ENCODE measurements around the gene HMGXB3. TPM values are rescaled to one million over a fixed set of nuclear protein-coding genes. Genes with fewer than 3 reads are reported as not detected.
A peak's percentile ranks its signal among the peaks of the same experiment; 100 is the strongest.

Gene HMGXB3
- total and polyA plus RNA-seq, 11 donors: 10.7 to 25.9 (median 17.5) TPM

DNA sequence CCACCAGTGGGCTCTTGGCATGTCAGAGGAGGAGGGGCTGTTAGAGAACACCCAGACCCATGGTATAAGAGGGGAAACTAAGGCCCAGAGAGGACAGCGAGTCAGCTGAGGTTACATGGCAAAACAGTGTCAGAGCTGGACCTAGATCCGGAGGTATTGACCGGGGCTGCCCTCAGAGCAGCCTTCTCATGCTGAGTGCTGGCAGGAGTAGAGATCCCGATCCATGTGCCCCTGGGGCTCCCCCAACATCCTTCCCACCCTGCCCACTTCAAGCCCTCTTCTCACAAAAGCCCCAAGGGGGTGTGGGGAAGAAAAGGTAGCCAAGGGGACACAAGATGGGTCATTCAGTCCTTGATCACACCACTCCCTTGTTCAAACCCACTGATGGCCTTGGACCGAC, 65.9 kb downstream of the HMGXB3 start:
- H3K27me3 ChIP-seq: no peaks in the 10 kb centered on the region
- WGBS, 4 donors: 92 to 98% (median 95%) methylated on average over 5 of the region's 5 CpGs
- no peak for ATAC-seq
- no peaks in the 10 kb centered on the region for H3K9me3 ChIP-seq
- peaks cover 0 to 69% (median 0%) of the 10 kb centered on the region in 12 donors for H3K4me1 ChIP-seq
- intact Hi-C loops (cut with DNase I): no loop called here
- peaks cover 0 to 61% (median 0%) of the 10 kb centered on the region in 9 donors for H3K36me3 ChIP-seq
- no peak for DNase-seq
- peak overlapping the region in 4 of 12 donors; percentile 0 to 81 (median 37) for H3K27ac ChIP-seq
- TF ChIP-seq POLR2A (IDR thresholded peaks at IDR 0.05) (no peak), CTCF (IDR thresholded peaks at IDR 0.05) (no peak)
- H3K4me3 ChIP-seq: no peak overlapping the region

- DNase-seq: no peak
- H3K27me3 ChIP-seq: no peaks in the 10 kb centered on the region
- H3K4me3 ChIP-seq: no peak overlapping the region
- ATAC-seq: no peak
- H3K4me1 ChIP-seq: peaks cover 0 to 69% (median 0%) of the 10 kb centered on the region in 12 donors
- no peaks in the 10 kb centered on the region for H3K9me3 ChIP-seq
- peaks cover 0 to 57% (median 0%) of the 10 kb centered on the region in 9 donors for H3K36me3 ChIP-seq
- intact Hi-C loops (cut with DNase I): no loop called here
- TF ChIP-seq CTCF (IDR thresholded peaks at IDR 0.05): no peak
- no peak for TF ChIP-seq POLR2A (IDR thresholded peaks at IDR 0.05)
- peak overlapping the region in 3 of 12 donors; percentile 0 to 81 (median 24) for H3K27ac ChIP-seq
- 92 to 100% (median 95%) methylated on average over 2 of the region's 2 CpGs for WGBS, 4 donors
These were observed 66.4 kb downstream of the HMGXB3 start for GRCh38 chr5:150066901-150067396.

- no peak for TF ChIP-seq POLR2A (IDR thresholded peaks at IDR 0.05)
- no peak for TF ChIP-seq CTCF (IDR thresholded peaks at IDR 0.05)
These were observed 66.9 kb downstream of the HMGXB3 start for GRCh38 chr5:150067405-150067960.

GRCh38 chr5:150068071-150068470, 67.5 kb downstream of the HMGXB3 start:
- peak overlapping the region in 1 of 12 donors; percentile 81 for H3K27ac ChIP-seq
- DNase-seq: no peak
- H3K9me3 ChIP-seq: no peaks in the 10 kb centered on the region
- no peak for ATAC-seq
- peaks cover 0 to 63% (median 0%) of the 10 kb centered on the region in 12 donors for H3K4me1 ChIP-seq
- TF ChIP-seq CTCF (IDR thresholded peaks at IDR 0.05): no peak
- no peak for TF ChIP-seq POLR2A (IDR thresholded peaks at IDR 0.05)
- 94 to 98% (median 95%) methylated on average over 2 to 6 of the region's 6 CpGs for WGBS, 4 donors
- peaks cover 0 to 62% (median 0%) of the 10 kb centered on the region in 9 donors for H3K36me3 ChIP-seq
- intact Hi-C loops (cut with DNase I): no loop called here
- no peaks in the 10 kb centered on the region for H3K27me3 ChIP-seq
- H3K4me3 ChIP-seq: no peak overlapping the region

More at GRCh38 chr5:150067405-150067960, 66.9 kb downstream of the HMGXB3 start:
- H3K4me1 ChIP-seq: peaks cover 0 to 69% (median 0%) of the 10 kb centered on the region in 12 donors
- 85 to 92% (median 90%) methylated on average over 6 of the region's 6 CpGs for WGBS, 4 donors
- ATAC-seq (no peak), DNase-seq (no peak)
- no peaks in the 10 kb centered on the region for H3K9me3 ChIP-seq
- intact Hi-C loops (cut with DNase I): no loop called here
- peaks cover 0 to 62% (median 0%) of the 10 kb centered on the region in 9 donors for H3K36me3 ChIP-seq
- peak overlapping the region in 1 of 12 donors; percentile 81 for H3K27ac ChIP-seq
- no peak overlapping the region for H3K4me3 ChIP-seq
- H3K27me3 ChIP-seq: no peaks in the 10 kb centered on the region

Measured in heart left ventricle (tissue), 16 donors.